ENCODE data around the gene LMO3. TPM values are rescaled to one million over a fixed set of nuclear protein-coding genes. Genes with fewer than 3 reads are reported as not detected.

Gene LMO3
- total and polyA plus RNA-seq, 2 experiments from 2014 or later, result 7.9 to 15.1 TPM

GRCh38 chr12:16610743-16611142 lies 4.8 kb upstream of the LMO3 start:
- H3K9me3 Mint-ChIP-seq, result no peaks in the 10 kb centered on the region
- H3K4me1 Mint-ChIP-seq, result peaks cover 67% of the 10 kb centered on the region
- H3K27ac Mint-ChIP-seq, result no peak overlapping the region
- TF ChIP-seq ETS1 (IDR thresholded peaks at IDR 0.05) (no peak; the same call in 1 of the 2 replicates), NANOG (IDR thresholded peaks at IDR 0.05; ENCODE audit: borderline replicate concordance) (peak; percentile 92), ZNF331 (CRISPR knock-in tag; IDR thresholded peaks at IDR 0.05; ENCODE audit: low read depth) (no peak)
- no peaks in the 10 kb centered on the region for H4K20me1 ChIP-seq (replicated peaks; ENCODE audit: insufficient read depth)
- no peaks in the 10 kb centered on the region; the same call in 1 of the 2 replicates for H3F3A ChIP-seq (replicated peaks; ENCODE audit: low read depth)
- ATAC-seq (no peak; the same call in 2 of the 3 replicates), DNase-seq (ENCODE audit: low spot score) (no peak)
- no peaks in the 10 kb centered on the region for H3K36me3 ChIP-seq (ENCODE audit: insufficient read depth)
- H3K36me3 Mint-ChIP-seq (ENCODE audit: low read depth), result no peaks in the 10 kb centered on the region
- peak overlapping the region; percentile 97 for H3K4me2 ChIP-seq
- H3K4me3 ChIP-seq, result peak overlapping the region; percentile 85
- peak overlapping the region; percentile 65 for H3K4me3 Mint-ChIP-seq
- no peaks in the 10 kb centered on the region; the same call in 1 of the 2 replicates for H3K9me2 ChIP-seq (ENCODE audit: insufficient read depth)
- H3K79me2 ChIP-seq (replicated peaks; ENCODE audit: insufficient read depth), result no peaks in the 10 kb centered on the region
- 0 out of 2 replicates have a peak overlapping the region, but pooled peaks have one; percentile 15 for H2AFZ ChIP-seq
- peaks cover 62% of the 10 kb centered on the region for H3K4me1 ChIP-seq (ENCODE audit: insufficient read depth)
- peaks cover 41% of the 10 kb centered on the region for H3K27me3 ChIP-seq (ENCODE audit: insufficient read depth)
- peaks cover 19% of the 10 kb centered on the region for H3K27me3 Mint-ChIP-seq (ENCODE audit: insufficient read depth, low read depth, poor library complexity)
- no peak overlapping the region for H3K27ac ChIP-seq (ENCODE audit: low read depth)

- H3K27me3 Mint-ChIP-seq (ENCODE audit: insufficient read depth, low read depth, poor library complexity), result peaks cover 19% of the 10 kb centered on the region
- H3K36me3 Mint-ChIP-seq (ENCODE audit: low read depth), result no peaks in the 10 kb centered on the region
- H3K4me1 Mint-ChIP-seq, result peaks cover 67% of the 10 kb centered on the region
- Histone ChIP-seq H3K79me2 (replicated peaks; ENCODE audit: insufficient read depth) (no peaks in the 10 kb centered on the region), H3K36me3 (ENCODE audit: insufficient read depth) (no peaks in the 10 kb centered on the region), H3K4me1 (ENCODE audit: insufficient read depth) (peaks cover 62% of the 10 kb centered on the region), H4K20me1 (replicated peaks; ENCODE audit: insufficient read depth) (no peaks in the 10 kb centered on the region), H2AFZ (no peak overlapping the region), H3K4me3 (peak overlapping the region; percentile 85), H3K27ac (ENCODE audit: low read depth) (no peak overlapping the region), H3K9me2 (ENCODE audit: insufficient read depth) (no peaks in the 10 kb centered on the region; the same call in 1 of the 2 replicates), H3F3A (replicated peaks; ENCODE audit: low read depth) (no peaks in the 10 kb centered on the region; the same call in 1 of the 2 replicates), H3K27me3 (ENCODE audit: insufficient read depth) (peaks cover 46% of the 10 kb centered on the region), H3K4me2 (peak overlapping the region; percentile 97)
- ATAC-seq (peak; percentile 7; the same call in 2 of the 3 replicates), DNase-seq (ENCODE audit: low spot score) (no peak)
- H3K4me3 Mint-ChIP-seq, result peak overlapping the region; percentile 65
- H3K27ac Mint-ChIP-seq, result no peak overlapping the region; the same call in 1 of the 2 replicates
- H3K9me3 Mint-ChIP-seq, result no peaks in the 10 kb centered on the region
- no peak for TF ChIP-seq ZNF331 (CRISPR knock-in tag; IDR thresholded peaks at IDR 0.05; ENCODE audit: low read depth)
- TF ChIP-seq CREB1 (CRISPR knock-in tag; IDR thresholded peaks at IDR 0.05; ENCODE audit: low read depth), result no peak
- no peak for TF ChIP-seq POLR2AphosphoS5 (IDR thresholded peaks at IDR 0.05; ENCODE audit: low read depth)
- no peak for TF ChIP-seq ZNF462 (CRISPR knock-in tag; IDR thresholded peaks at IDR 0.05)
- TF ChIP-seq EZH2phosphoT487 (IDR thresholded peaks at IDR 0.05; ENCODE audit: unreplicated experiment), result no peak
- no peak for TF ChIP-seq EZH2 (IDR thresholded peaks at IDR 0.05; ENCODE audit: low read depth, unreplicated experiment)
- TF ChIP-seq ZNF114 (CRISPR knock-in tag; IDR thresholded peaks at IDR 0.05), result no peak
- TF ChIP-seq REST (IDR thresholded peaks at IDR 0.05; ENCODE audit: unreplicated experiment), result no peak
- TF ChIP-seq STAT1 (IDR thresholded peaks at IDR 0.05; ENCODE audit: unreplicated experiment), result no peak
These were observed 4.1 kb upstream of the LMO3 start for GRCh38 chr12:16610001-16610585.
